ENCODE measurements around the gene PCDHGB2.

DNA sequence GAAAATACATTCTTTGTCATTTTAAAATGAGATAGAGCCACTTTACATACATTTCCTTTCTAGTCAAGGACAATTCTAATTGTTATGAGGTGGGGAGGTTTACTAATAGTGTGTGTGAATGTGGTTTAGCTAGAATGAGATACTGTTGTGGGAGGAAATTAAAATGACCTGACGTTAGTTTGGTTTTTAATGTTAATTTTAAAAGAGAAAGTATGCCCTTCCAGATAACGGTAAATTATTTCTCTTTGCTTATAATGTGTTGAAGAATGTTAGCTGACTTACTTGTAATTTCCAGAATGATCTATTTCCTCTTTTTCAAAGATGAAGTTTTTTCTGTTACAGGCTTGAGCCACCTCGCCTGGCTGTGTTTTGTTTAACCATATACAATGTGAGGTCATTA is 37.5 kb upstream of the PCDHGB2 start:
- TF ChIP-seq, protein P1, sequence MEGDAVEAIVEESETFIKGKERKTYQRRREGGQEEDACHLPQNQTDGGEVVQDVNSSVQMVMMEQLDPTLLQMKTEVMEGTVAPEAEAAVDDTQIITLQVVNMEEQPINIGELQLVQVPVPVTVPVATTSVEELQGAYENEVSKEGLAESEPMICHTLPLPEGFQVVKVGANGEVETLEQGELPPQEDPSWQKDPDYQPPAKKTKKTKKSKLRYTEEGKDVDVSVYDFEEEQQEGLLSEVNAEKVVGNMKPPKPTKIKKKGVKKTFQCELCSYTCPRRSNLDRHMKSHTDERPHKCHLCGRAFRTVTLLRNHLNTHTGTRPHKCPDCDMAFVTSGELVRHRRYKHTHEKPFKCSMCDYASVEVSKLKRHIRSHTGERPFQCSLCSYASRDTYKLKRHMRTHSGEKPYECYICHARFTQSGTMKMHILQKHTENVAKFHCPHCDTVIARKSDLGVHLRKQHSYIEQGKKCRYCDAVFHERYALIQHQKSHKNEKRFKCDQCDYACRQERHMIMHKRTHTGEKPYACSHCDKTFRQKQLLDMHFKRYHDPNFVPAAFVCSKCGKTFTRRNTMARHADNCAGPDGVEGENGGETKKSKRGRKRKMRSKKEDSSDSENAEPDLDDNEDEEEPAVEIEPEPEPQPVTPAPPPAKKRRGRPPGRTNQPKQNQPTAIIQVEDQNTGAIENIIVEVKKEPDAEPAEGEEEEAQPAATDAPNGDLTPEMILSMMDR (conservative IDR thresholded peaks at IDR 0.05; ENCODE audit: low read length), result no peak
- TF ChIP-seq EZH2phosphoT487 (IDR thresholded peaks at IDR 0.05; ENCODE audit: borderline replicate concordance), result no peak

Measured in Loucy (cell line).